OCI-LY1 (cell line): Measurements from ENCODE around the gene SLC7A7.
"Not testable (repeated sequence)": the region's sequence is repeated elsewhere in the genome, so short reads cannot be mapped to it uniquely, and the experiment has no call there.

Source experiments
- H2AFZ ChIP-seq: fragments of 200-600 bp; sonication (generic), shearing (Covaris generic); 2 replicates; pipeline ENCODE4 v1.6.0; 2014; ENCODE audit warnings: antibody characterized with exemption, mild to moderate bottlenecking, low read length
- H3F3A ChIP-seq: fragments of 200-600 bp; sonication (generic), shearing (Covaris generic); 2 replicates; pipeline ENCODE4 v1.6.0; 2014; ENCODE audit warnings: mild to moderate bottlenecking, antibody characterized with exemption, low read length, moderate library complexity; ENCODE audit not compliant: insufficient read depth
- H3K27ac ChIP-seq: fragments of 200-600 bp; sonication (generic); 2 replicates; pipeline ENCODE4 v1.5.1; 2014; ENCODE audit warnings: low read length, mixed run types, mild to moderate bottlenecking, low read depth; ENCODE audit not compliant: poor library complexity, severe bottlenecking
- H3K27me3 ChIP-seq: fragments of 200-600 bp; sonication (generic); 2 replicates; pipeline ENCODE4 v1.6.0; 2014; ENCODE audit warnings: antibody characterized with exemption, mild to moderate bottlenecking, low read length, moderate library complexity; ENCODE audit not compliant: insufficient read depth
- H3K36me3 ChIP-seq: fragments of 200-600 bp; sonication (generic); 2 replicates; pipeline ENCODE4 v1.6.1; 2014; ENCODE audit warnings: mild to moderate bottlenecking, antibody characterized with exemption, low read length, moderate library complexity, mixed read lengths; ENCODE audit not compliant: insufficient read depth
- H3K4me1 ChIP-seq: fragments of 200-600 bp; sonication (generic); 2 replicates; pipeline ENCODE4 v1.5.1; 2014; ENCODE audit warnings: mild to moderate bottlenecking, low read length, moderate library complexity; ENCODE audit not compliant: insufficient read depth, severe bottlenecking
- H3K4me2 ChIP-seq: fragments of 200-600 bp; sonication (generic), shearing (Covaris generic); 2 replicates; pipeline ENCODE4 v1.6.1; 2014; ENCODE audit warnings: low read length
- H3K4me3 ChIP-seq: fragments of 200-600 bp; sonication (generic); 2 replicates; pipeline ENCODE4 v1.5.1; 2014; ENCODE audit warnings: low read length, low read depth, mild to moderate bottlenecking, mixed read lengths; ENCODE audit not compliant: poor library complexity, severe bottlenecking
- H3K79me2 ChIP-seq: fragments of 200-600 bp; shearing (Covaris generic); 2 replicates; pipeline ENCODE4 v1.6.1; 2016; ENCODE audit warnings: mixed run types, low read length, mixed read lengths; ENCODE audit not compliant: insufficient read depth
- H3K9ac ChIP-seq: fragments of 200-600 bp; sonication (generic), shearing (Covaris generic); 2 replicates; pipeline ENCODE4 v1.6.1; 2014; ENCODE audit warnings: mild to moderate bottlenecking, low read length, mixed read lengths
- H3K9me2 ChIP-seq: fragments of 200-600 bp; sonication (generic), shearing (Covaris generic); 2 replicates; pipeline ENCODE4 v1.6.1; 2014; ENCODE audit warnings: low read depth, mild to moderate bottlenecking, low read length, mixed read lengths
- H3K9me3 ChIP-seq: fragments of 200-600 bp; shearing (Covaris generic); 2 replicates; pipeline ENCODE4 v1.6.1; 2014; ENCODE audit warnings: low read length, mixed read lengths
- H4K20me1 ChIP-seq: fragments of 200-600 bp; sonication (generic), shearing (Covaris generic); 2 replicates; pipeline ENCODE4 v1.6.0; 2016; ENCODE audit warnings: mild to moderate bottlenecking, low read length; ENCODE audit not compliant: insufficient read depth
- EZH2 ChIP-seq: fragments of 200-600 bp; sonication (generic), shearing (Covaris generic); IDR thresholded peaks from 2 replicates; pipeline ENCODE4 v1.8.0; 2017; ENCODE audit warnings: borderline replicate concordance, mixed run types, mild to moderate bottlenecking, antibody characterized with exemption, low read length, moderate library complexity, mixed read lengths
- TF ChIP-seq, protein P1 (sequence below): fragments of 200-600 bp; sonication (generic), shearing (Covaris generic); IDR thresholded peaks from 2 replicates; pipeline ENCODE4 v1.5.1; 2017; ENCODE audit warnings: mild to moderate bottlenecking, antibody characterized with exemption, low read length, moderate library complexity, mixed read lengths

SLC7A7 gene

DNA sequence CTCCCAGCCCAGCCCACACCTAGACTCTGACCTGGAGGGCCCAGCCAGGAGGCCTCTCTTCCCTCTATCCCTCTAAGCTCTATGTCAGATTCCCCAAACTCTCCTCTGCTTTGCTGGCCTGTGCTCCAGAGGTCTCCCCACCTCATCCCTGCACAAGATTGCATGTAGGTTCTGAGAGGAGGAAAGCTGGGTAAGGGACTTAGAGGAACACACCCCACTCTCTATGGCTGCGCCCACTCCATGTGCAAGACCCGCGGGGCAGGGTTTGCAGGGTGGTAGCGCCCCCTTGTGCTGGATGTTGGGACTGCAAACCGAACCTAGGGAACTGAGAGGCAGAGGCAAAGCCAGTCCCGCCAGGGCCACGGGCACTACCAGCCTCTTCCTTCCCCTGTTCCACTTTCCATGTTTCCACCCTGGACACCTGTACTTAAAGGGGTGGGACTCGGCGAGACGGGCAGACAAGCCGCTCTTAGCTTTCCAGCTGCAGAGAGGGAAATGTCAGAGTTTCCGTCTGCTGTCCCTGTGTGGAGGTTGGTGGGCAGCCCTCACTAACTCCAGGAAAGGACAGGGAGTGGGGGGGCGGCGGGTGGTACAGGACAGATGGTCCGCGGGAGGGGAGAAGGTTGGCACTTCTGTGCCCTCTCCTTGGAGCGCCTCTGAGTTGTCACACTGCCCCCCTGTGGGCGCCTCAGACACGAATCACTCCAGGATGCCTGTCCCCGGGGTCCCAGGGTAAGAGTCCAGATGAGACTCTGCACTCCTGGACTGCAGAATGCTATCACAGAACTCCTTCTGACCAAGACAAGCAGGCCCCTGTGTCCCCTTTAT, 37.9 kb upstream of the SLC7A7 start:
- H3K9me3 ChIP-seq: 0 out of 2 replicates have a peak, but pooled peaks cover 3% of the 10 kb centered on the region
- H3F3A ChIP-seq: no peaks in the 10 kb centered on the region
- peak overlapping the region; percentile 82 for H3K4me2 ChIP-seq
- no peak overlapping the region for H3K27ac ChIP-seq
- TF ChIP-seq, protein P1, sequence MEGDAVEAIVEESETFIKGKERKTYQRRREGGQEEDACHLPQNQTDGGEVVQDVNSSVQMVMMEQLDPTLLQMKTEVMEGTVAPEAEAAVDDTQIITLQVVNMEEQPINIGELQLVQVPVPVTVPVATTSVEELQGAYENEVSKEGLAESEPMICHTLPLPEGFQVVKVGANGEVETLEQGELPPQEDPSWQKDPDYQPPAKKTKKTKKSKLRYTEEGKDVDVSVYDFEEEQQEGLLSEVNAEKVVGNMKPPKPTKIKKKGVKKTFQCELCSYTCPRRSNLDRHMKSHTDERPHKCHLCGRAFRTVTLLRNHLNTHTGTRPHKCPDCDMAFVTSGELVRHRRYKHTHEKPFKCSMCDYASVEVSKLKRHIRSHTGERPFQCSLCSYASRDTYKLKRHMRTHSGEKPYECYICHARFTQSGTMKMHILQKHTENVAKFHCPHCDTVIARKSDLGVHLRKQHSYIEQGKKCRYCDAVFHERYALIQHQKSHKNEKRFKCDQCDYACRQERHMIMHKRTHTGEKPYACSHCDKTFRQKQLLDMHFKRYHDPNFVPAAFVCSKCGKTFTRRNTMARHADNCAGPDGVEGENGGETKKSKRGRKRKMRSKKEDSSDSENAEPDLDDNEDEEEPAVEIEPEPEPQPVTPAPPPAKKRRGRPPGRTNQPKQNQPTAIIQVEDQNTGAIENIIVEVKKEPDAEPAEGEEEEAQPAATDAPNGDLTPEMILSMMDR: peak; percentile 88
- no peak for TF ChIP-seq EZH2
- no peaks in the 10 kb centered on the region for H3K36me3 ChIP-seq
- no peaks in the 10 kb centered on the region for H3K27me3 ChIP-seq
- H3K4me1 ChIP-seq: peaks cover 4% of the 10 kb centered on the region
- peak overlapping the region; percentile 70; the same call in 1 of the 2 replicates for H2AFZ ChIP-seq
- H4K20me1 ChIP-seq: no peaks in the 10 kb centered on the region
- H3K79me2 ChIP-seq: no peaks in the 10 kb centered on the region
- H3K9ac ChIP-seq: peak overlapping the region; percentile 74
- H3K9me2 ChIP-seq: no peaks in the 10 kb centered on the region
- peak overlapping the region; percentile 61 for H3K4me3 ChIP-seq

DNA sequence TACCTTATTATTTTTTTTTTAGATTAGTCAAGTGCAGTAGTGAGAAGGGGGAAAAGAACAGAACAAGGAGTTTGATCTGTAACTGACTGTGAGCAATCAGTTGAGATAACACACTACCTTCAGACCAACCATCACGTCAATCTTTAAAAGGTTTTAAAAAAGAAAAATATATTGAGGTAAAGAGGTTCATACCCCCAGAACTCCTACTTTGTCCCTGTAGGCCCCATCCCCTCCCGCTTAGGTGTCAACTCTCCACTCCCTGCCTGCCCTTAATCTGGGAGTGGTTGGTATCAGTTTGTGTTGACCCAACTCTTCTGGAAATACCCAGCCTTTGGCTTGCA, 37.3 kb upstream of the SLC7A7 start:
- Histone ChIP-seq H3K27me3 (no peaks in the 10 kb centered on the region), H3K9ac (no peak overlapping the region; the same call in 1 of the 2 replicates), H3K4me3 (no peak overlapping the region), H3F3A (no peaks in the 10 kb centered on the region), H4K20me1 (no peaks in the 10 kb centered on the region), H2AFZ (no peak overlapping the region), H3K79me2 (no peaks in the 10 kb centered on the region), H3K4me1 (peaks cover 4% of the 10 kb centered on the region), H3K9me2 (no peaks in the 10 kb centered on the region), H3K36me3 (no peaks in the 10 kb centered on the region), H3K9me3 (0 out of 2 replicates have a peak, but pooled peaks cover 3% of the 10 kb centered on the region), H3K4me2 (no peak overlapping the region), H3K27ac (no peak overlapping the region)
- no peak for TF ChIP-seq EZH2
- TF ChIP-seq, protein P1: no peak

GRCh38 chr14:22852178-22852577, 36.9 kb upstream of the SLC7A7 start:
- not testable (repeated sequence) for H3F3A ChIP-seq, H3K4me2 ChIP-seq, H3K4me1 ChIP-seq, H3K9me2 ChIP-seq, H3K9ac ChIP-seq, H3K27me3 ChIP-seq, H2AFZ ChIP-seq, H3K36me3 ChIP-seq, H3K9me3 ChIP-seq, H4K20me1 ChIP-seq, H3K27ac ChIP-seq, H3K79me2 ChIP-seq, H3K4me3 ChIP-seq
